ENCODE results near the gene PABPC4L. TPM values are rescaled to one million over a fixed set of nuclear protein-coding genes. Genes with fewer than 3 reads are reported as not detected.

Gene PABPC4L
- 2.9 to 4.3 TPM (median 3.2 TPM) in 3 replicates for total RNA-seq
- long read RNA-seq, partial matches to known transcripts: 0 of 2 reads
- long read RNA-seq, other reads (novel, unspliced or antisense): 2 of 2 reads

- no peaks in the 10 kb centered on the region for H3K27me3 Mint-ChIP-seq (ENCODE audit: low read depth)
- peaks cover 6% of the 10 kb centered on the region for H3K9me3 Mint-ChIP-seq (ENCODE audit: low read depth)
- no peak for TF ChIP-seq CTCF (IDR thresholded peaks at IDR 0.05)
These were observed at the start of gene PABPC4L for GRCh38 chr4:134201216-134202161. PABPC4L (minus strand) TSS chr4:134201789; CDS start chr4:134201019, 770 bp downstream.

GRCh38 chr4:134251322-134251721, 49.7 kb upstream of the PABPC4L start:
- H3K36me3 Mint-ChIP-seq (ENCODE audit: low read depth): no peaks in the 10 kb centered on the region
- H3K27ac Mint-ChIP-seq (ENCODE audit: unreplicated experiment): no peak overlapping the region
- H3K9me3 Mint-ChIP-seq (ENCODE audit: low read depth): no peaks in the 10 kb centered on the region
- DNase-seq (ENCODE audit: low spot score): no peak
- no peak overlapping the region for H3K4me3 Mint-ChIP-seq (ENCODE audit: unreplicated experiment)
- H3K27me3 Mint-ChIP-seq (ENCODE audit: low read depth): no peaks in the 10 kb centered on the region
- H3K4me1 Mint-ChIP-seq (ENCODE audit: low read depth): no peaks in the 10 kb centered on the region
- TF ChIP-seq CTCF (IDR thresholded peaks at IDR 0.05): no peak

More at GRCh38 chr4:134201216-134202161, at the start of gene PABPC4L:
- peaks cover 3% of the 10 kb centered on the region for H3K36me3 Mint-ChIP-seq (ENCODE audit: low read depth)
- DNase-seq (ENCODE audit: low spot score): peak; percentile 81
- peak within 1 kb of the TSS; percentile 76 for H3K4me3 Mint-ChIP-seq (ENCODE audit: unreplicated experiment)
- H3K27ac Mint-ChIP-seq (ENCODE audit: unreplicated experiment): peak within 1 kb of the TSS; percentile 89
- peaks cover 30% of the 10 kb centered on the region for H3K4me1 Mint-ChIP-seq (ENCODE audit: low read depth)

- peak; percentile 74 for DNase-seq (ENCODE audit: low spot score)
- Mint-ChIP-seq H3K4me3 (ENCODE audit: unreplicated experiment) (no peak overlapping the region), H3K4me1 (ENCODE audit: low read depth) (no peaks in the 10 kb centered on the region), H3K9me3 (ENCODE audit: low read depth) (peaks cover 4% of the 10 kb centered on the region), H3K27ac (ENCODE audit: unreplicated experiment) (no peak overlapping the region), H3K27me3 (ENCODE audit: low read depth) (no peaks in the 10 kb centered on the region), H3K36me3 (ENCODE audit: low read depth) (no peaks in the 10 kb centered on the region)
- no peak for TF ChIP-seq CTCF (IDR thresholded peaks at IDR 0.05)
These were observed 42.4 kb upstream of the PABPC4L start for GRCh38 chr4:134243742-134244713.

GRCh38 chr4:134219043-134219442, 17.5 kb upstream of the PABPC4L start:
- Mint-ChIP-seq H3K36me3 (ENCODE audit: low read depth) (no peaks in the 10 kb centered on the region), H3K9me3 (ENCODE audit: low read depth) (peaks cover 12% of the 10 kb centered on the region), H3K27ac (ENCODE audit: unreplicated experiment) (no peak overlapping the region)

More at GRCh38 chr4:134219043-134219442, 17.5 kb upstream of the PABPC4L start:
- no peak for DNase-seq (ENCODE audit: low spot score)
- TF ChIP-seq CTCF (IDR thresholded peaks at IDR 0.05): no peak
- Mint-ChIP-seq H3K4me3 (ENCODE audit: unreplicated experiment) (no peak overlapping the region), H3K4me1 (ENCODE audit: low read depth) (peaks cover 16% of the 10 kb centered on the region), H3K27me3 (ENCODE audit: low read depth) (no peaks in the 10 kb centered on the region)

All from chondrocyte (in vitro differentiated cells).